Neural progenitor cell (in vitro differentiated cells): ENCODE measurements around the gene ROBO2.

ENCODE experiments used
- CTCF ChIP-seq: fragments of 200-600 bp; sonication (generic); IDR thresholded peaks from 2 replicates; pipeline ENCODE4 v1.5.1; 2017; ENCODE audit warnings: antibody characterized with exemption, mild to moderate bottlenecking
- EZH2 ChIP-seq: fragments of 200-600 bp; sonication (generic); IDR thresholded peaks from 2 replicates; pipeline ENCODE4 v1.6.1; 2017; ENCODE audit warnings: antibody characterized with exemption, mild to moderate bottlenecking, moderate library complexity

GRCh38 chr3:77541203-77541922 is 501.5 kb downstream of the ROBO2 start:
- no peak for TF ChIP-seq CTCF
- TF ChIP-seq EZH2, result no peak
